GM19438 (cell line): ENCODE data around the gene SIT1.

Experiments
- ATAC-seq: cut with Tn5 transposase; IDR thresholded peaks from one replicate; pipeline ENCODE4 v1.9.1; 2021; ENCODE audit warnings: low read depth; ENCODE audit not compliant: unreplicated experiment

SIT1 gene

DNA sequence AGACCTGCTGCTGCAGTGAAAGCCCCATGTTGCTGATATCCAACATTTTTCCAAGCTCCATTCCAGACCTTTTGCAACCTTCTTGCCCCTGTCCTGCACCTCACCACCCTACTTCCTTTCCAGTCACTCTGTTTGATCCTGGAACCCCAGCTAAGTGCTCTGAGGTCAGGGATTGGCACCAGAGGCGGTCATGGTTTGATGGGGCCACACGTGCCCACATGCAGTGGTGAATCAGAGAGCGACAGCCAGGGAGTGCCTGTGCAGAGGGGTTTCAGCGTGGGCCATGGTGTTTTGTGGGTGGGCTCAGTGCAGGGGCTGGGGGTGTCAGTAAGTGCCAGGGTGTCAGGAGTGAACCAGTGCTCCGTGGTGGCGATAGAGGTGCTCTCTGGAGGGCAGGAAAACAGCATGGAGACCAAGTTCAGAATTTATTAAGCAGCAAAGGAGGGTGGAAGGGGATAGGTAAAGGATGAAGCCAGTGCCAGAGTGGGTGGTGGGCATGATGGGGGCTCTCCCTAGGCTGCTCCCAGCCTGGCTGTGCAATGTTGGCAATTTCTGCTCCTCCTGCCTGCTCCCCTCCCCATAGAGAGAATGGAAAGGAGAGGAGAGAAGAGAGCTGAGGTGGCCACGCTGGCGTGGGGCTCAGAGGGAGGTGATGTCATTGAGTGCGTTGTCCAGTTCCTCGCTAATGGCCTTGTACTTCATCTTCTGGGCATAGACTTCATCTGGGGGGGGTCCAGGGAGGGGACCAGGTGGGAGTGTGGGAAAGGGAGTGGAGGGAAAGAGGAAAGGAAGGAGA, 32.0 kb upstream of the SIT1 start:
- ATAC-seq: no peak

DNA sequence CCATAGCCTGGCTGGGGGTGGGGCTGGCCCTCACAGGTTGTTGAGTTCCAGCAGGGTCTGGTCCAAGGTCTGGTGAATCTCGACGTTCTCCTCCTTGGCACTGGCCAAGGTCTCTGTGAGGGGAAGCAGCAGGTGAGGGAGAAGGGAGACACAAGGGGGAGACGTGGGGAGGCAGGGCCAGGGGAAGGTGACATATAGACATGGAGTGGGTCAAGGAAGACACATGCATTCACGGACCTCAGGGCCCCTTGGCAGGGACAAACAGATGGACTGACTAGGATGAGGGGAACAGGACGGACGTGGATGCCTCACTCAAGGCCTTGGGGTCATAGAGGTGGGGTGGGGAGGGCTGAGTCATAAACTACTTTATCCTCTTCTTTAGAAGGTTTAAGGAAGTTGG, 31.3 kb upstream of the SIT1 start:
- no peak for ATAC-seq

DNA sequence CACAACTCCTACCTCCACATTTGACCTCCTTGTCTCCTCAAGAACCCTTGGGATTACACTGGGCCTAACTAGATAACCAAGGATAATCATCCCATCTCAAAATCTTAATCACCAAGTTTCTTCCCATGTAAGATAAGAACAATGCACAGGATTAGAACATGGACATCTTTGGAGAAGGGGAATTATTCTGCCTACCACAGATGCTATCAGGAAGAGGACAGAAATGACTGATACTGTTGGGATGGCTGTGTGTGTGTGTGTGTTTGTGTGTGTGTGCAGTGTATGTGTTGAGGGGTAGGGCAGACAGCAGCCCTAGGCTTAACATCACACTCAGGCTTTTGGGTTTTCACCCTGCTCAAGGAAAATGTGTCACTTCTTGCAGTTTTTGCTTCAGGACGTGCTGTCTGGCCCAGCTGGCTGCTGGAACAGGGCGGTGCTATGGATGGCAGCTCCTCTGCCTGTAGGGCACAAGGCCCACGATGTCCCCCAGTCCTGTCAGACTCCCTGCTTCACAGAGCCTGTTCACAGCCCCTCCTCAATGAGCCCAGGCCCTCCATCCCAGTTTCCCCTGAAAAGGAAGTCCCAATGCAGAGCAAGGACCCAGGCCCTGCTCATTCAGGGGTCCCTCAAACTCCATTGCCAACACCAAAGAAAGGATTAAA, 30.7 kb upstream of the SIT1 start:
- ATAC-seq: no peak

DNA sequence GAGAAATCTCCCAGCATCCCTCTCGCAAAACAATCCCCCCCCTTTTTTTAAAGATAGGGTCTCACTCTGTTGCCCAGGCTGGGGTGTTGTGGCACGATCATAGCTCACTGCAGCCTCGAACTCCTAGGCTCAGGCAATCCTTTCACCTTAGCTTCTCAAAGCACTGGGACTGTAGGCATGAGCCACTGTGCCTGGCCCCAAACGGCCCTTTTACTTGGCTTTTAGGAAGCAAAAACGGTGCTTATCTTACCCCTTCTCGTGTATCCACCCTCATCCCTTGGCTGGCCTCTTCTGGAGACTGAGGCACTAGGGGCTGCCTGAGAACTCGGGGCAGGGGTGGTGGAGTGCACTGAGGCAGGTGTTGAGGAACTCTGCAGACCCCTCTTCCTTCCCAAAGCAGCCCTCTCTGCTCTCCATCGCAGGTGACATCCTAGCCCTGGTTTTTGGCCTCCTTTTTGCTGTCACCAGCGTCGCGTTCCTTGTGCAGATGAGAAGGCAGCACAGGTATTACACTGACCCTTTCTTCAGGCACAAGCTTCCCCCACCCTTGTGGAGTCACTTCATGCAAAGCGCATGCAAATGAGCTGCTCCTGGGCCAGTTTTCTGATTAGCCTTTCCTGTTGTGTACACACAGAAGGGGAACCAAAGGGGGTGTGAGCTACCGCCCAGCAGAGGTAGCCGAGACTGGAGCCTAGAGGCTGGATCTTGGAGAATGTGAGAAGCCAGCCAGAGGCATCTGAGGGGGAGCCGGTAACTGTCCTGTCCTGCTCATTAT, 29.8 kb upstream of the SIT1 start:
- ATAC-seq: no peak

DNA sequence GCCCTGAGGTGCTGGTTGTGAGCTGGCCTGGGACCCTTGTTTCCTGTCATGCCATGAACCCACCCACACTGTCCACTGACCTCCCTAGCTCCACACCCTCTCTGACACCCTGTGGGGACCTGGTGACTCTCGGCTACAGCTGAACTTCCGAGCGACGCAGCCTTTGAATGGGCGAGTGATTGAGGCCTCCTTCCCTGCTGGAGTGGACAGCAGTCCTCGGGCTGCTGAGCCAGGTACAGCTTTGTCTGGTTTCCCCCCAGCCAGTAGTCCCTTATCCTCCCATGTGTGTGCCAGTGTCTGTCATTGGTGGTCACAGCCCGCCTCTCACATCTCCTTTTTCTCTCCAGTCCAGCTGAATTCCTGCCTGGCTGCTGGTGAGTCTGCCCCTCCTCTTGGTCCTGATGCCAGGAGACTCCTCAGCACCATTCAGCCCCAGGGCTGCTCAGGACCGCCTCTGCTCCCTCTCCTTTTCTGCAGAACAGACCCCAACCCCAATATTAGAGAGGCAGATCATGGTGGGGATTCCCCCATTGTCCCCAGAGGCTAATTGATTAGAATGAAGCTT, 29.1 kb upstream of the SIT1 start:
- no peak for ATAC-seq

DNA sequence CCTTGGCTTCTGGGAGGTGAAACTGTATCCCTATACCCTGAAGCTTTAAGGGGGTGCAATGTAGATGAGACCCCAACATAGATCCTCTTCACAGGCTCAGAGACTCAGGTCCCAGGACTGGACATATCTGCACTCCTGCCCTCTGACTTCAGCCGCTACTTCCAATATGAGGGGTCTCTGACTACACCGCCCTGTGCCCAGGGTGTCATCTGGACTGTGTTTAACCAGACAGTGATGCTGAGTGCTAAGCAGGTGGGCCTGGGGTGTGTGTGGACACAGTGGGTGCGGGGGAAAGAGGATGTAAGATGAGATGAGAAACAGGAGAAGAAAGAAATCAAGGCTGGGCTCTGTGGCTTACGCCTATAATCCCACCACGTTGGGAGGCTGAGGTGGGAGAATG, 28.4 kb upstream of the SIT1 start:
- no peak for ATAC-seq

DNA sequence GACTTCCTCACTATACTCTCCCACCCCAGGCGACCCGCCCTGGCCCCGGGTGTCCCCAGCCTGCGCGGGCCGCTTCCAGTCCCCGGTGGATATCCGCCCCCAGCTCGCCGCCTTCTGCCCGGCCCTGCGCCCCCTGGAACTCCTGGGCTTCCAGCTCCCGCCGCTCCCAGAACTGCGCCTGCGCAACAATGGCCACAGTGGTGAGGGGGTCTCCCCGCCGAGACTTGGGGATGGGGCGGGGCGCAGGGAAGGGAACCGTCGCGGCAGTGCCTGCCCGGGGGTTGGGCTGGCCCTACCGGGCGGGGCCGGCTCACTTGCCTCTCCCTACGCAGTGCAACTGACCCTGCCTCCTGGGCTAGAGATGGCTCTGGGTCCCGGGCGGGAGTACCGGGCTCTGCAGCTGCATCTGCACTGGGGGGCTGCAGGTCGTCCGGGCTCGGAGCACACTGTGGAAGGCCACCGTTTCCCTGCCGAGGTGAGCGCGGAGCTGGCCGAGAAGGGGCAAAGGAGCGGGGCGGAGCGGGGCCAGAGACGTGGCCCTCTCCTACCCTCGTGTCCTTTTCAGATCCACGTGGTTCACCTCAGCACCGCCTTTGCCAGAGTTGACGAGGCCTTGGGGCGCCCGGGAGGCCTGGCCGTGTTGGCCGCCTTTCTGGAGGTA, 25.1 kb upstream of the SIT1 start:
- ATAC-seq: no peak

DNA sequence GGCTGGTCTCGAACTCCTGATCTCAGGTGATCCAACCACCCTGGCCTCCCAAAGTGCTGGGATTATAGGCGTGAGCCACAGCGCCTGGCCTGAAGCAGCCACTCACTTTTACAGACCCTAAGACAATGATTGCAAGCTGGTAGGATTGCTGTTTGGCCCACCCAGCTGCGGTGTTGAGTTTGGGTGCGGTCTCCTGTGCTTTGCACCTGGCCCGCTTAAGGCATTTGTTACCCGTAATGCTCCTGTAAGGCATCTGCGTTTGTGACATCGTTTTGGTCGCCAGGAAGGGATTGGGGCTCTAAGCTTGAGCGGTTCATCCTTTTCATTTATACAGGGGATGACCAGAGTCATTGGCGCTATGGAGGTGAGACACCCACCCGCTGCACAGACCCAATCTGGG, 24.5 kb upstream of the SIT1 start:
- no peak for ATAC-seq

DNA sequence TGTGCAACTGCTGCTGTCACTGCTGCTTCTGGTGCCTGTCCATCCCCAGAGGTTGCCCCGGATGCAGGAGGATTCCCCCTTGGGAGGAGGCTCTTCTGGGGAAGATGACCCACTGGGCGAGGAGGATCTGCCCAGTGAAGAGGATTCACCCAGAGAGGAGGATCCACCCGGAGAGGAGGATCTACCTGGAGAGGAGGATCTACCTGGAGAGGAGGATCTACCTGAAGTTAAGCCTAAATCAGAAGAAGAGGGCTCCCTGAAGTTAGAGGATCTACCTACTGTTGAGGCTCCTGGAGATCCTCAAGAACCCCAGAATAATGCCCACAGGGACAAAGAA, 23.3 kb upstream of the SIT1 start:
- ATAC-seq: no peak

DNA sequence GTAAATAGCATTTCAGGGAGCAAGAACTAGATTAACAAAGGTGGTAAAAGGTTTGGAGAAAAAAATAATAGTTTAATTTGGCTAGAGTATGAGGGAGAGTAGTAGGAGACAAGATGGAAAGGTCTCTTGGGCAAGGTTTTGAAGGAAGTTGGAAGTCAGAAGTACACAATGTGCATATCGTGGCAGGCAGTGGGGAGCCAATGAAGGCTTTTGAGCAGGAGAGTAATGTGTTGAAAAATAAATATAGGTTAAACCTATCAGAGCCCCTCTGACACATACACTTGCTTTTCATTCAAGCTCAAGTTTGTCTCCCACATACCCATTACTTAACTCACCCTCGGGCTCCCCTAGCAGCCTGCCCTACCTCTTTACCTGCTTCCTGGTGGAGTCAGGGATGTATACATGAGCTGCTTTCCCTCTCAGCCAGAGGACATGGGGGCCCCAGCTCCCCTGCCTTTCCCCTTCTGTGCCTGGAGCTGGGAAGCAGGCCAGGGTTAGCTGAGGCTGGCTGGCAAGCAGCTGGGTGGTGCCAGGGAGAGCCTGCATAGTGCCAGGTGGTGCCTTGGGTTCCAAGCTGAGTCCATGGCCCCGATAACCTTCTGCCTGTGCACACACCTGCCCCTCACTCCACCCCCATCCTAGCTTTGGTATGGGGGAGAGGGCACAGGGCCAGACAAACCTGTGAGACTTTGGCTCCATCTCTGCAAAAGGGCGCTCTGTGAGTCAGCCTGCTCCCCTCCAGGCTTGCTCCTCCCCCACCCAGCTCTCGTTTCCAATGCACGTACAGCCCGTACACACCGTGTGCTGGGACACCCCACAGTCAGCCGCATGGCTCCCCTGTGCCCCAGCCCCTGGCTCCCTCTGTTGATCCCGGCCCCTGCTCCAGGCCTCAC, 22.6 kb upstream of the SIT1 start, which contains the start of gene CA9:
CA9 (plus strand) TSS at position 797 of the 893 bp plus-strand sequence; CDS start at position 829, 32 bp downstream.
- no peak for ATAC-seq

DNA sequence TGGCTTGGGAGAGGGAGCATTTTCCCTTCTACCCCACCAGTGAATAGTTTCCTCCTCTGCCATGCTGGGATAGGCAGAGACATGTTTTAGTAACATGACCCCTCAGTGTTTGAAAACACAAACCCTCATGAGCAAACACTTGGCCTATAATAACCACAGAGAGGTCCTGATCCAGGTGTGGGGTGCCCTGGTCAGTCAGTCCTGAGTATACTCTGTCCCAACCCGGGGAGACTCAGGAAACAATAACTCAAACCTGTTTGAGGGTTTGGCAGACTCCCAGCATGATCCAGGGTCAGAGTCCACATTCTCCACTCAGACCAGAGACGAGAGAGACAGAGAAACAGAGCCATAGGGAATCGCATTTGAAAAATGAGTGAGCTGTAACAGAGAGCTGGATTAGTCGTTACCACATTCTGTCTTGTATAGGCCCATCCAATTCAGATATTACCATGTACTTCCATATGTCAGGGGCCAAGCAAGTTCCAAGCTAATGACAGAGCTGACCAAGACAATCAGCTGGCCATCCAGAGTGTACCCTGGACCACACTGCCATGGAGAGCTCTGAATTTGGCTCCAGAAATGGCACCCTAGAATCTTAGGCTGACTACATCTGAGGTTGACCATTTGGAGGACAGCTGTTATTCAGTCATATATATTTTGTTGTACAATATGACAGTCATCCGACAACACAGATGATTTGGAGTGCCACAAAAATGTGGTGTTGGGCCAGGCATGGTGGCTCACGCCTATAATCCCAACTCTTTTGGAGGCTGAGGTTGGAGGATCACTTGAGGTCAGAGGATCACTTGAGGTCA, 18.8 kb upstream of the SIT1 start:
- ATAC-seq: no peak

DNA sequence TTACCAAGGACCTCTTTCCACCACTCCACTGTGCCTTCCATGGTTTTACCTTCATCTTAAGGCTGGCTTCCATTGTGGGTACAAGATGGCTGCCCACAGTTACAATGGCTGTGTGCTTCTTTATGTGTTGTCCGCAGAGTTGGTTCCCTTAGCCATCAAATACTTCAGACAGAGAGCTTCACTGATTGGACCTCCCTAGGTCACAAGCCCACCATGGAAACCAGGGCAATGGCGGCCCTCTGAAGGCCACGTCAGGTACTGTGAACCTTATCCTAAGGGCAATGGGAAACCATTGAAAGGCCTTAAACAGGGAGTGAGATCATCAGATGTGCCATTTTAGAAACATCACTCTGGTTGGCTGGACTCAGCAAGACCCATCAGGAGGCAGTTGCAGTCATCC, 17.2 kb upstream of the SIT1 start:
- ATAC-seq: no peak

DNA sequence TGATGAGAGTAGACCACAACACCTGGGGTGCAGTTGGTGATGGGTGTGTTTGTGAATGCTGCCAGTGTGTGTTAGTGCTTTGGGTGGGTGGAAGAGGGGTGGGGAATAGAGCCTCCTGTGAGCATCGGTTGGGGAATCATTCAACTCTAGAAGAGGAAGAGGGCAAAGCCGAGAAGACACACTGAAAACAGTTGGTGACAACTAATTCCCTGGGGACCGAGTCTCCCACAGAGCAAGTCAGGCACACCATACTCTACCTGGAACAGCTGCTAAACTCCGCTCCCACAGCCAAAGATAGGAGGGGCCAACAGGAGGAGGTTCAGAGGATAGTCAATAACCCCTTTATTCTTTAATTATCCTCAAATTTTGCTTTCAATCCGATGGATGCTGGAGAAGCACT, 15.8 kb upstream of the SIT1 start:
- no peak for ATAC-seq

DNA sequence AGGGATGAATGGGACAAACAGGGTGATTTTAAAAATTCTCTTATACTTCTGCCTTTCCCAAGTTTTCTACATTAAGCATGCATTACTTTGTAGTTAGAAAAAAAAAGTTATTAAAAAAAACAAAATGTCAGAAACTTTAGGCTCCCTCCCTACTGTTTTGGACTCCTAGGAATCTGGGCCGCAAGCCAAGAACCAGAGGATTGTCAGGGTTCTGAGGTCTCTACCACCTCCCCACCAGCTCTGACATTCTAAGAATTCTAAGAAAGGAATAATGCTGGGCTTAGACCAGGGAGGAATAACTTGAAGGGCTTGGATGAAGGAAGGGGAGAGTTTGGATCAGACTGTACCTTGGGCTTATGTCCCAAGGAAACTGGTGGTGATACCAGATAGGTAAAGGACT, 15.3 kb upstream of the SIT1 start:
- no peak for ATAC-seq

DNA sequence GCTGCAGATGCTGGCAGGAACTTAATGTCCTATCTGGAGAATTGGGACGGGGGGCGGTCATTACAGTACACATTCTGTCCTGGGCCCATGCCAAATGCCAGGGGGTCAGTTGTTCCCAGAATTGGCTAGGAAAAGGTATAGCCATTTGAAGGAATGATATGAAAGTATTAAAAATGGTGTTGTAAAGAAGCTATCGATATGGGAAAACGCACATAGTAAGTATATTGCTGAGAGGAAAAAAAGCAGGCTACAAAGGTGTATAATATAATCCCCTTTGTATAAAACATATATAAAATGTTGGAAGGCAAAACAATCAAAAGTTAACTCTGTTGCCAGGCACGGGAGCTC, 14.7 kb upstream of the SIT1 start:
- no peak for ATAC-seq

DNA sequence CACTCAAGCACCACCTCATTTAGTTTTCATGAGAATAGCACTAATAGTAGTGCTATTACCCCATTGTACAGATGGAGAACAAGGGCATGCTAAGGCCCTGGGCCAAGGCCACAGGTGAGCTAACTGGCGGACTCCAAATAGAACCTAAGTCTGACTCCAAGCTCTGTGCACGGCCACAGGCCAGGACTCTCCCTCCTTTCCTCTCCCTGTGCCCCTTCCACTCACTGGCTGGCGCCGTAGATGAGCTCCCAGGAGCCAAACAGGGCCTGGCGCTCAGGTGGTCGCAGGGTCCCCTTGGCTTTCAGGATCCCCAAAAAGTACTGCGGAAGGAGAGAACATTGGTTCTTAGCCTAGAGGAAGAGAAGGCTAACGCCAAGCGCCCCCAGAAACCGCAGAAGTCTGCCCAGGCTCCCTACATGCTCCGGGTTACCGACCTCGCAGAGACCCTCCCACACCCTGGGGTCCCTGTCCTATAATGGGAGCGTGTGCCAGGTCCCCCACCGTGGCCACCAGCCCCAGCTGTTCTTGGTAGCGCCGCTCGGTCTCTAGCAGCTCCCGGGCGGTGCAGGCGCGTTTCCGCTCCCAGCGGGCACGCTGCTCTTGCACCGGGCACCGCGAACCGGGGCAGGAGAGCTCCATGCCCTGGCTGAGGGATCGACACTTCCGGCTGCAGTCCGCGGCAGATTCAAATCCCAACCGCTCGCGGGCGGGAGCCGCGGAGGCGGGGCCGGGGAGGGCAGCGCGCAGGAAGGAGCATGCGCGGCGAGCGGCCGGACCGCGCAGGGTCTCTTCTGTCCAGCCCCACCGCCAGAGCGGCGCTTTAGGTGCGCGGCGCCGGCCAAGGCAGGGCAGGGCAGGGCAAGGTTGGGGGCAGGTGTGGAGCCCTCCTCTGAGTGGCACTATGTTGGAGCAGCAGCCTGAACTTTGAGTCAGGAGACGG, 14.1 kb upstream of the SIT1 start, which contains the start of gene ARHGEF39:
ARHGEF39 (minus strand) TSS at position 665 of the 940 bp plus-strand sequence; CDS start at position 639, 26 bp downstream.
- peak; percentile 74 for ATAC-seq

DNA sequence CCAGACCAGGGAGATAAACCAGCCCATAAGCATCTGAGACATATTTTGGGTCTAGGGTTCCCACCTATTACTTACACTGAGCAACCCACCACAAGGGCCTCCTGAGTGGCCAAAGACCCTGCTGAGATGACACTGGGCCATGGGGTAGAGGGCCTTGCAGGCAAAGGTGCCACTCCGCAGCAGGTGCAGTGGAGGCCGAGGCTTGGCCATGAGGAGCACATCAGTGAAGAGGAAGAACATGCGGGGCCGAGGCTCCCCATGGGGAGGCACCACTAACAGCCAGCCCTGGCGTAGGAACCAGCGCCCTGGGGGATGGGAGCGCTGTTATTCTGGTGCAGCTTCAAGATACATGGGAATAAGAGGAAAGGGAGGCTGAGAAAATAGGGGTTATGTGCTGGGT, 11.7 kb upstream of the SIT1 start:
- no peak for ATAC-seq
